GM19025 (cell line): ENCODE measurements around the gene ITSN2.

Experiments used
- ATAC-seq: cut with Tn5 transposase; IDR thresholded peaks from one replicate; pipeline ENCODE4 v1.9.1; 2021; ENCODE audit warnings: mild to moderate bottlenecking, low read depth, moderate library complexity; ENCODE audit not compliant: unreplicated experiment

Gene ITSN2

GRCh38 chr2:24273598-24273997, 86.7 kb downstream of the ITSN2 start:
- no peak for ATAC-seq

GRCh38 chr2:24272907-24273306, 87.4 kb downstream of the ITSN2 start:
- ATAC-seq = no peak

GRCh38 chr2:24272161-24272802, 88.1 kb downstream of the ITSN2 start:
- ATAC-seq = no peak

- ATAC-seq = no peak
Observed at GRCh38 chr2:24269265-24269664, 91.1 kb downstream of the ITSN2 start.

- ATAC-seq = no peak
Observed at GRCh38 chr2:24265212-24265611, 95.1 kb downstream of the ITSN2 start.

- no peak for ATAC-seq
Observed at GRCh38 chr2:24262421-24262970, 97.8 kb downstream of the ITSN2 start.

- ATAC-seq = no peak
Observed at GRCh38 chr2:24261441-24261840, 98.9 kb downstream of the ITSN2 start.

- no peak for ATAC-seq
Observed at GRCh38 chr2:24259316-24259715, 101.0 kb downstream of the ITSN2 start.

GRCh38 chr2:24258718-24259117, 101.6 kb downstream of the ITSN2 start:
- no peak for ATAC-seq

- no peak for ATAC-seq
Observed at GRCh38 chr2:24253303-24253919, 106.9 kb downstream of the ITSN2 start.

- ATAC-seq = no peak
Observed at GRCh38 chr2:24247592-24247991, 112.7 kb downstream of the ITSN2 start.

GRCh38 chr2:24247164-24247563, 113.2 kb downstream of the ITSN2 start:
- no peak for ATAC-seq

- no peak for ATAC-seq
Observed at GRCh38 chr2:24245986-24246776, 114.2 kb downstream of the ITSN2 start.

- no peak for ATAC-seq
Observed at GRCh38 chr2:24241528-24241927, 118.8 kb downstream of the ITSN2 start.

GRCh38 chr2:24239553-24239952, 120.8 kb downstream of the ITSN2 start:
- ATAC-seq = no peak

GRCh38 chr2:24238158-24238557, 122.2 kb downstream of the ITSN2 start:
- no peak for ATAC-seq

GRCh38 chr2:24237313-24237712, 123.0 kb downstream of the ITSN2 start:
- ATAC-seq = no peak

- no peak for ATAC-seq
Observed at GRCh38 chr2:24233321-24233720, 127.0 kb downstream of the ITSN2 start.

- no peak for ATAC-seq
Observed at GRCh38 chr2:24231461-24231881, 128.9 kb downstream of the ITSN2 start.

GRCh38 chr2:24228470-24228869, 131.9 kb downstream of the ITSN2 start:
- ATAC-seq = no peak

GRCh38 chr2:24225499-24226242, 134.7 kb downstream of the ITSN2 start:
- no peak for ATAC-seq
